Body of pancreas (tissue), 4 donors: ENCODE data around the gene ARHGAP42. TPM values are rescaled to one million over a fixed set of nuclear protein-coding genes. Genes with fewer than 3 reads are reported as not detected.

Experiments used
- ATAC-seq: fragments of 150-250 bp; one replicate; pipeline ENCODE4 v1.9.1; 2016
- DNase-seq, 4 donors: peaks; one replicate each; pipeline ENCODE4 v3.0.0-alpha.2; 2019
- H3K27ac ChIP-seq, 4 donors: fragments of 200-600 bp; sonication (generic); 1 replicate in 3 of 4; 2 replicates in 1 of 4; pipeline versions ENCODE4 v1.5.1 to v1.6.1; 2016 to 2019; ENCODE audit warnings: mild to moderate bottlenecking in 1 of 4, mixed read lengths in 1 of 4, moderate library complexity in 1 of 4
- H3K27me3 ChIP-seq, 2 donors: fragments of 200-600 bp; sonication (generic); one replicate each; pipeline ENCODE4 v1.6.0; 2016; ENCODE audit warnings: mild to moderate bottlenecking in 1 of 2
- H3K36me3 ChIP-seq, 2 donors: fragments of 200-600 bp; sonication (generic); replicated peaks in 1 of 2; 2 replicates each; pipeline ENCODE4 v1.5.1; 2016; ENCODE audit warnings: low read depth in 2 of 2; ENCODE audit not compliant: insufficient read depth in 1 of 2
- H3K4me1 ChIP-seq: fragments of 200-600 bp; sonication (generic); one replicate; pipeline ENCODE4 v1.6.0; 2016
- H3K4me3 ChIP-seq, 2 donors: fragments of 200-600 bp; sonication (generic); 1 replicate in 1 of 2; 2 replicates in 1 of 2; pipeline ENCODE4 v1.5.1; 2016 to 2019
- H3K9me3 ChIP-seq, 3 donors: fragments of 200-600 bp; sonication (generic); 1 replicate in 2 of 3; 2 replicates in 1 of 3; pipeline ENCODE4 v1.5.1; 2016
- CTCF ChIP-seq, 7 experiments: fragments of 450-650 bp in 4 of 7; fragments of 200-600 bp in 3 of 7; sonication (generic) in 3 of 7; IDR thresholded peaks; one replicate each; pipeline ENCODE4 v1.5.1; 2016 to 2019; ENCODE audit warnings: antibody characterized with exemption in 7 of 7
- POLR2A ChIP-seq, 3 donors: fragments of 450-650 bp; IDR thresholded peaks; one replicate each; pipeline ENCODE4 v1.6.1; 2016; ENCODE audit warnings: antibody characterized with exemption in 3 of 3, mild to moderate bottlenecking in 2 of 3
- WGBS, 2 donors: methylation state at CpG; one replicate each; pipeline ENCODE4 v1.1.5; 2017; 5-methylcytosine and 5-hydroxymethylcytosine counted together
- intact Hi-C: fragments of 100-400 bp; cut with DNase I; formaldehyde crosslinking; loops from one replicate; pipeline ENCODE4 v1.15.1; 2023
- total RNA-seq, 2 donors: library from RNA; depleted of rRNA; stranded (reverse); fragments of >200 nt; gene quantifications; one replicate each; pipeline ENCODE4 v1.1.0, GENCODE V29; 2016

The ARHGAP42 gene
- total RNA-seq, 2 donors from 2014 or later, result 3.6 to 4.7 TPM

GRCh38 chr11:100769165-100769564, 82.1 kb downstream of the ARHGAP42 start:
- no peak for ATAC-seq
- no peaks in the 10 kb centered on the region for H3K9me3 ChIP-seq
- no peaks in the 10 kb centered on the region for H3K27me3 ChIP-seq
- TF ChIP-seq POLR2A (IDR thresholded peaks at IDR 0.05), result no peak
- no peak for TF ChIP-seq CTCF (IDR thresholded peaks at IDR 0.05)
- intact Hi-C loops, result no loop called here
- H3K4me1 ChIP-seq, result no peaks in the 10 kb centered on the region
- H3K27ac ChIP-seq, result no peak overlapping the region
- H3K36me3 ChIP-seq, result no peaks in the 10 kb centered on the region
- WGBS, 2 donors, result 27 to 43% methylated on average over 1 of the region's 1 CpG
- no peak for DNase-seq
- H3K4me3 ChIP-seq, result no peak overlapping the region

- TF ChIP-seq CTCF (IDR thresholded peaks at IDR 0.05), result no peak
- TF ChIP-seq POLR2A (IDR thresholded peaks at IDR 0.05), result no peak
- H3K27me3 ChIP-seq, result no peaks in the 10 kb centered on the region
- H3K9me3 ChIP-seq, result no peaks in the 10 kb centered on the region
- intact Hi-C loops, result no loop called here
- H3K4me1 ChIP-seq, result no peaks in the 10 kb centered on the region
- H3K4me3 ChIP-seq, result no peak overlapping the region
- 68 to 70% methylated on average over 3 of the region's 3 CpGs for WGBS, 2 donors
- H3K27ac ChIP-seq, result no peak overlapping the region
- DNase-seq (no peak), ATAC-seq (no peak)
- no peaks in the 10 kb centered on the region for H3K36me3 ChIP-seq
These were observed 82.5 kb downstream of the ARHGAP42 start for GRCh38 chr11:100769617-100770016.

GRCh38 chr11:100774132-100774531, 87.0 kb downstream of the ARHGAP42 start:
- no peaks in the 10 kb centered on the region for H3K9me3 ChIP-seq
- no peak for DNase-seq
- no peak overlapping the region for H3K27ac ChIP-seq
- 82 to 87% methylated on average over 7 of the region's 7 CpGs for WGBS, 2 donors
- TF ChIP-seq POLR2A (IDR thresholded peaks at IDR 0.05) (no peak), CTCF (IDR thresholded peaks at IDR 0.05) (no peak)
- peaks cover 21% of the 10 kb centered on the region for H3K4me1 ChIP-seq
- no peaks in the 10 kb centered on the region for H3K27me3 ChIP-seq
- no peak for ATAC-seq
- intact Hi-C loops, result no loop called here
- no peaks in the 10 kb centered on the region for H3K36me3 ChIP-seq
- no peak overlapping the region for H3K4me3 ChIP-seq

- TF ChIP-seq CTCF (IDR thresholded peaks at IDR 0.05), result no peak
- no peak for TF ChIP-seq POLR2A (IDR thresholded peaks at IDR 0.05)
- no peaks in the 10 kb centered on the region for H3K27me3 ChIP-seq
- no peak overlapping the region for H3K4me3 ChIP-seq
- H3K9me3 ChIP-seq, result no peaks in the 10 kb centered on the region
- DNase-seq (no peak), ATAC-seq (no peak)
- WGBS, 2 donors, result 83% methylated on average over 3 of the region's 3 CpGs
- H3K36me3 ChIP-seq, result no peaks in the 10 kb centered on the region
- peak overlapping the region in 1 of 4 donors; percentile 82 for H3K27ac ChIP-seq
- H3K4me1 ChIP-seq, result peaks cover 21% of the 10 kb centered on the region
- intact Hi-C loops, result no loop called here
These were observed 87.8 kb downstream of the ARHGAP42 start for GRCh38 chr11:100774859-100775258.

- no peaks in the 10 kb centered on the region for H3K9me3 ChIP-seq
- intact Hi-C loops, result no loop called here
- WGBS, 2 donors, result 58 to 59% methylated on average over 6 of the region's 6 CpGs
- H3K27me3 ChIP-seq, result no peaks in the 10 kb centered on the region
- ATAC-seq (peak; percentile 91), DNase-seq (peak in 1 of 4 donors; percentile 55)
- H3K36me3 ChIP-seq, result no peaks in the 10 kb centered on the region
- TF ChIP-seq POLR2A (IDR thresholded peaks at IDR 0.05) (no peak), CTCF (IDR thresholded peaks at IDR 0.05) (no peak)
- peaks cover 21% of the 10 kb centered on the region for H3K4me1 ChIP-seq
- peak overlapping the region in 3 of 4 donors; percentile 4 to 82 (median 79) for H3K27ac ChIP-seq
- no peak overlapping the region for H3K4me3 ChIP-seq
These were observed 89.3 kb downstream of the ARHGAP42 start for GRCh38 chr11:100776212-100776896.
